HepG2 (cell line): ENCODE results near the gene SNAPC4. TPM values are rescaled to one million over a fixed set of nuclear protein-coding genes. Genes with fewer than 3 reads are reported as not detected.

Source experiments
- GPN1 ChIP-seq: sonication (generic); formaldehyde crosslinking; IDR thresholded peaks from 2 replicates; pipeline ENCODE4 v1.5.1; 2020; ENCODE audit warnings: missing genetic modification reagents, borderline replicate concordance
- HIVEP1 ChIP-seq: sonication (generic); formaldehyde crosslinking; IDR thresholded peaks from 2 replicates; pipeline ENCODE4 v1.4.0; 2020; ENCODE audit warnings: mild to moderate bottlenecking, missing genetic modification reagents
- MTF1 ChIP-seq: sonication (generic); formaldehyde crosslinking; IDR thresholded peaks from 2 replicates; pipeline ENCODE4 v1.5.0; 2020; ENCODE audit warnings: missing genetic modification reagents
- RBAK ChIP-seq: sonication (generic); formaldehyde crosslinking; IDR thresholded peaks from 2 replicates; pipeline ENCODE4 v1.5.1; 2020; ENCODE audit warnings: mild to moderate bottlenecking, missing genetic modification reagents
- SPEN ChIP-seq: sonication (generic); formaldehyde crosslinking; IDR thresholded peaks from 2 replicates; pipeline ENCODE4 v1.5.1; 2020; ENCODE audit warnings: low read depth, mild to moderate bottlenecking, missing genetic modification reagents
- U2AF2 ChIP-seq: fragments of 200-400 bp; formaldehyde crosslinking; IDR thresholded peaks from 2 replicates; pipeline ENCODE4 v1.6.1; 2017; ENCODE audit warnings: low read depth, mild to moderate bottlenecking, low read length
- ZBTB38 ChIP-seq: sonication (generic); formaldehyde crosslinking; IDR thresholded peaks from 2 replicates; pipeline ENCODE4 v1.5.1; 2020; ENCODE audit warnings: mild to moderate bottlenecking, missing genetic modification reagents
- ZNF12 ChIP-seq: sonication (generic); formaldehyde crosslinking; IDR thresholded peaks from 2 replicates; pipeline ENCODE4 v1.5.0; 2020; ENCODE audit warnings: missing genetic modification reagents
- ZNF260 ChIP-seq: sonication (generic); formaldehyde crosslinking; IDR thresholded peaks from 2 replicates; pipeline ENCODE4 v1.4.0; 2020; ENCODE audit warnings: missing genetic modification reagents, low read depth, mild to moderate bottlenecking, borderline replicate concordance
- ZNF451 ChIP-seq: sonication (generic); formaldehyde crosslinking; IDR thresholded peaks from 2 replicates; pipeline ENCODE4 v1.5.0; 2020; ENCODE audit warnings: mild to moderate bottlenecking, missing genetic modification reagents
- ZNF546 ChIP-seq: sonication (generic); formaldehyde crosslinking; conservative IDR thresholded peaks from 2 replicates; pipeline ENCODE4 v1.8.1; 2023; ENCODE audit warnings: mild to moderate bottlenecking, missing genetic modification reagents
- ZNF547 ChIP-seq: sonication (generic); formaldehyde crosslinking; IDR thresholded peaks from 2 replicates; pipeline ENCODE4 v1.5.1; 2020; ENCODE audit warnings: mild to moderate bottlenecking, missing genetic modification reagents
- ZNF768 ChIP-seq: sonication (generic); formaldehyde crosslinking; IDR thresholded peaks from 2 replicates; pipeline ENCODE4 v1.4.0; 2020; ENCODE audit warnings: missing genetic modification reagents
- ZNF773 ChIP-seq: sonication (generic); formaldehyde crosslinking; IDR thresholded peaks from 2 replicates; pipeline ENCODE4 v1.4.0; 2020; ENCODE audit warnings: missing genetic modification reagents, borderline replicate concordance
- ZNF879 ChIP-seq: sonication (generic); formaldehyde crosslinking; IDR thresholded peaks from 2 replicates; pipeline ENCODE4 v1.8.1; 2023; ENCODE audit warnings: missing genetic modification reagents
- polyA plus RNA-seq, 8 experiments: library from polyadenylated mRNA; depleted of rRNA in 3 of 8; stranded (reverse) in 7 of 8; unstranded in 1 of 8; fragments of >200 nt; fragmentation: Illumina TruSeq in 4 of 8; extraction: Trizol in 4 of 8; gene quantifications; 2 replicates each; pipeline versions ENCODE4 v1.2.1 to v1.2.3, GENCODE V29; 2011 to 2016; ENCODE audit warnings: low read depth in 4 of 8, missing spikeins in 1 of 8, mixed read lengths in 1 of 8; ENCODE audit not compliant: insufficient read depth in 1 of 8
- total RNA-seq, 5 experiments: library from RNA; depleted of rRNA; stranded (reverse); fragments of >200 nt; fragmentation: Illumina TruSeq; extraction: Trizol; gene quantifications; 2 replicates each; pipeline ENCODE4 v1.2.3, GENCODE V29; 2016; ENCODE audit warnings: low read depth in 1 of 5
- TF ChIP-seq, protein P1 (sequence below): sonication (generic); formaldehyde crosslinking; IDR thresholded peaks from 2 replicates; pipeline ENCODE4 v1.8.0; 2023; ENCODE audit warnings: mild to moderate bottlenecking, missing genetic modification reagents
- TF ChIP-seq, protein P2 (sequence below): fragments of 450-650 bp; IDR thresholded peaks from 2 replicates; pipeline ENCODE4 v1.6.1; 2016
- TF ChIP-seq, protein P3 (sequence below): sonication (generic); formaldehyde crosslinking; IDR thresholded peaks from 2 replicates; pipeline ENCODE4 v1.4.0; 2020; ENCODE audit warnings: missing genetic modification reagents
- TF ChIP-seq, protein P4 (sequence below), 2 experiments: fragments of 450-650 bp in 1 of 2; sonication (generic) in 1 of 2; formaldehyde crosslinking; IDR thresholded peaks; 2 replicates each; pipeline versions ENCODE4 v1.5.0 to v1.8.0; 2020 to 2022; ENCODE audit warnings: mild to moderate bottlenecking in 1 of 2, missing genetic modification reagents in 1 of 2
- TF ChIP-seq, protein P5 (sequence below): sonication (generic); formaldehyde crosslinking; IDR thresholded peaks from 2 replicates; pipeline ENCODE4 v1.4.0; 2020; ENCODE audit warnings: low read depth, missing genetic modification reagents

Gene SNAPC4
- total and polyA plus RNA-seq, 2 of the 13 experiments (the other 11 are each of a cell fraction or from before 2014, with no cell fraction given), result 2.0 to 6.0 TPM

DNA sequence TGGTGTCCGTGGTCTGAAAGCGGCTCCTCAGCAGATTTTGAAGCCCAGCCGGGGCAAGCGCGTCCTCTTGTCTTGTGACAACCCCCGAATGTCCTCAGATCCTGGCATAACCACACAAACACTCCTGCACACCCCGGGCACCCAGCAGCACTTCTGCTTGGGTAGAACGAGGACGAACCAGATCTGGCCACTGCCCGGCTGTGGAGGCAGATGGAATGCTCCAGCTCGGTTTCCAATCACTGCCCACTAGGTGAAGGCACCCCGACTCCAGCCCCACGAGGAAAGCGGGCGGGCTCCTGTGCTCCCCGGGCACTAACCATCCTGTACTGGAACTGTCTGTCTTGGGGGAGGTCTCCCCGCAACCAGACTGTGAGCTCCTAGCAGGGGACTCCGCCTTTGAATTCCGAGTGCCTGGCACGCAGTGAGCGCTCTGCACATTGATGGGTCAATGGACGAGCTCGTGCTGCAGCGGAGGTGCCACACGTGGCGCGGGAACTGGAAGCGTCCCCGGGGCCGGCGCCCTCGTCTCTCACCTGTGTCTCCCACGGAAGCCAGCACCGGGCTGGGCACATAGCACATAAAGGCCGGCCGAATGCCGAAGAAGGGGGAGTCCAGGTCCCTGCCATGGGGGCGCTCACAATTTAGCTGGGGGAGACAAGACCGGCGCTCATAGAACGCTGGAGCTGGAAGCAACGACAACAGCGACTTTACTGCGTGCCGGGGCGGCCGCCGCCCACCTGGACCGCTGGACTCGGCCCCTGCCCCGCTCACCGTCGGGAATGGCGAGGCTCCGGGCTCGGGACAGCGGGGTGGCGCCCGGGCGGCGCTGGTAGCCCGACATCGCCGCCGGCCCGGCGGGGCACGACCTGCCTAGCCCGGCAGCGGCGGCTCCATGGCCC lies 9.8 kb upstream of the SNAPC4 start (continued):
- TF ChIP-seq, protein P1, sequence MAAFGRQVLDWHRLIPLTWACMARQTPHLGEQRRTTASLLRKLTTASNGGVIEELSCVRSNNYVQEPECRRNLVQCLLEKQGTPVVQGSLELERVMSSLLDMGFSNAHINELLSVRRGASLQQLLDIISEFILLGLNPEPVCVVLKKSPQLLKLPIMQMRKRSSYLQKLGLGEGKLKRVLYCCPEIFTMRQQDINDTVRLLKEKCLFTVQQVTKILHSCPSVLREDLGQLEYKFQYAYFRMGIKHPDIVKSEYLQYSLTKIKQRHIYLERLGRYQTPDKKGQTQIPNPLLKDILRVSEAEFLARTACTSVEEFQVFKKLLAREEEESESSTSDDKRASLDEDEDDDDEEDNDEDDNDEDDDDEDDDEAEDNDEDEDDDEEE (CRISPR knock-in tag), result no peak
- TF ChIP-seq ZNF260 (no peak), ZNF451 (no peak), ZBTB38 (CRISPR knock-in tag) (0 out of 2 replicates have a peak, but pooled peaks have one; percentile 36), SPEN (CRISPR knock-in tag) (no peak), HIVEP1 (CRISPR knock-in tag) (peak; percentile 54; the same call in 1 of the 2 replicates), ZNF879 (peak; percentile 59; the same call in 1 of the 2 replicates), U2AF2 (no peak), ZNF768 (CRISPR knock-in tag) (peak; percentile 38; the same call in 1 of the 2 replicates), GPN1 (CRISPR knock-in tag) (0 out of 2 replicates have a peak, but pooled peaks have one; percentile 26), MTF1 (0 out of 2 replicates have a peak, but pooled peaks have one; percentile 62), ZNF12 (CRISPR knock-in tag) (no peak), ZNF773 (no peak), RBAK (CRISPR knock-in tag) (no peak), ZNF546 (peak; percentile 40; the same call in 1 of the 2 replicates), ZNF547 (CRISPR knock-in tag) (no peak)
- TF ChIP-seq, protein P2, sequence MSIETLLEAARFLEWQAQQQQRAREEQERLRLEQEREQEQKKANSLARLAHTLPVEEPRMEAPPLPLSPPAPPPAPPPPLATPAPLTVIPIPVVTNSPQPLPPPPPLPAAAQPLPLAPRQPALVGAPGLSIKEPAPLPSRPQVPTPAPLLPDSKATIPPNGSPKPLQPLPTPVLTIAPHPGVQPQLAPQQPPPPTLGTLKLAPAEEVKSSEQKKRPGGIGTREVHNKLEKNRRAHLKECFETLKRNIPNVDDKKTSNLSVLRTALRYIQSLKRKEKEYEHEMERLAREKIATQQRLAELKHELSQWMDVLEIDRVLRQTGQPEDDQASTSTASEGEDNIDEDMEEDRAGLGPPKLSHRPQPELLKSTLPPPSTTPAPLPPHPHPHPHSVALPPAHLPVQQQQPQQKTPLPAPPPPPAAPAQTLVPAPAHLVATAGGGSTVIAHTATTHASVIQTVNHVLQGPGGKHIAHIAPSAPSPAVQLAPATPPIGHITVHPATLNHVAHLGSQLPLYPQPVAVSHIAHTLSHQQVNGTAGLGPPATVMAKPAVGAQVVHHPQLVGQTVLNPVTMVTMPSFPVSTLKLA, result no peak
- TF ChIP-seq, protein P3, sequence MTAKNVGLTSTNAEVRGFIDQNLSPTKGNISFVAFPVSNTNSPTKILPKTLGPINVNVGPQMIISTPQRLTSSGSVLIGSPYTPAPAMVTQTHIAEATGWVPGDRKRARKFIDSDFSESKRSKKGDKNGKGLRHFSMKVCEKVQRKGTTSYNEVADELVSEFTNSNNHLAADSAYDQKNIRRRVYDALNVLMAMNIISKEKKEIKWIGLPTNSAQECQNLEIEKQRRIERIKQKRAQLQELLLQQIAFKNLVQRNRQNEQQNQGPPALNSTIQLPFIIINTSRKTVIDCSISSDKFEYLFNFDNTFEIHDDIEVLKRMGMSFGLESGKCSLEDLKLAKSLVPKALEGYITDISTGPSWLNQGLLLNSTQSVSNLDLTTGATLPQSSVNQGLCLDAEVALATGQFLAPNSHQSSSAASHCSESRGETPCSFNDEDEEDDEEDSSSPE (CRISPR knock-in tag), result peak; percentile 45; the same call in 1 of the 2 replicates
- TF ChIP-seq, protein P4, sequence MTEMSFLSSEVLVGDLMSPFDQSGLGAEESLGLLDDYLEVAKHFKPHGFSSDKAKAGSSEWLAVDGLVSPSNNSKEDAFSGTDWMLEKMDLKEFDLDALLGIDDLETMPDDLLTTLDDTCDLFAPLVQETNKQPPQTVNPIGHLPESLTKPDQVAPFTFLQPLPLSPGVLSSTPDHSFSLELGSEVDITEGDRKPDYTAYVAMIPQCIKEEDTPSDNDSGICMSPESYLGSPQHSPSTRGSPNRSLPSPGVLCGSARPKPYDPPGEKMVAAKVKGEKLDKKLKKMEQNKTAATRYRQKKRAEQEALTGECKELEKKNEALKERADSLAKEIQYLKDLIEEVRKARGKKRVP (CRISPR knock-in tag; IDR thresholded peaks at IDR 0.05), result no peak; a peak in 1 of 4 replicates
- TF ChIP-seq, protein P5, sequence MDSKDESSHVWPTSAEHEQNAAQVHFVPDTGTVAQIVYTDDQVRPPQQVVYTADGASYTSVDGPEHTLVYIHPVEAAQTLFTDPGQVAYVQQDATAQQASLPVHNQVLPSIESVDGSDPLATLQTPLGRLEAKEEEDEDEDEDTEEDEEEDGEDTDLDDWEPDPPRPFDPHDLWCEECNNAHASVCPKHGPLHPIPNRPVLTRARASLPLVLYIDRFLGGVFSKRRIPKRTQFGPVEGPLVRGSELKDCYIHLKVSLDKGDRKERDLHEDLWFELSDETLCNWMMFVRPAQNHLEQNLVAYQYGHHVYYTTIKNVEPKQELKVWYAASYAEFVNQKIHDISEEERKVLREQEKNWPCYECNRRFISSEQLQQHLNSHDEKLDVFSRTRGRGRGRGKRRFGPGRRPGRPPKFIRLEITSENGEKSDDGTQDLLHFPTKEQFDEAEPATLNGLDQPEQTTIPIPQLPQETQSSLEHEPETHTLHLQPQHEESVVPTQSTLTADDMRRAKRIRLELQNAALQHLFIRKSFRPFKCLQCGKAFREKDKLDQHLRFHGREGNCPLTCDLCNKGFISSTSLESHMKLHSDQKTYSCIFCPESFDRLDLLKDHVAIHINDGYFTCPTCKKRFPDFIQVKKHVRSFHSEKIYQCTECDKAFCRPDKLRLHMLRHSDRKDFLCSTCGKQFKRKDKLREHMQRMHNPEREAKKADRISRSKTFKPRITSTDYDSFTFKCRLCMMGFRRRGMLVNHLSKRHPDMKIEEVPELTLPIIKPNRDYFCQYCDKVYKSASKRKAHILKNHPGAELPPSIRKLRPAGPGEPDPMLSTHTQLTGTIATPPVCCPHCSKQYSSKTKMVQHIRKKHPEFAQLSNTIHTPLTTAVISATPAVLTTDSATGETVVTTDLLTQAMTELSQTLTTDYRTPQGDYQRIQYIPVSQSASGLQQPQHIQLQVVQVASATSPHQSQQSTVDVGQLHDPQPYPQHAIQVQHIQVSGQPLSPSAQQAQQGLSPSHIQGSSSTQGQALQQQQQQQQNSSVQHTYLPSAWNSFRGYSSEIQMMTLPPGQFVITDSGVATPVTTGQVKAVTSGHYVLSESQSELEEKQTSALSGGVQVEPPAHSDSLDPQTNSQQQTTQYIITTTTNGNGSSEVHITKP (CRISPR knock-in tag), result no peak
